GM18520 (cell line): Measurements from ENCODE around the gene KISS1.

ENCODE experiments used
- ATAC-seq: cut with Tn5 transposase; IDR thresholded peaks from one replicate; pipeline ENCODE4 v1.9.1; 2021; ENCODE audit not compliant: unreplicated experiment

Gene KISS1

DNA sequence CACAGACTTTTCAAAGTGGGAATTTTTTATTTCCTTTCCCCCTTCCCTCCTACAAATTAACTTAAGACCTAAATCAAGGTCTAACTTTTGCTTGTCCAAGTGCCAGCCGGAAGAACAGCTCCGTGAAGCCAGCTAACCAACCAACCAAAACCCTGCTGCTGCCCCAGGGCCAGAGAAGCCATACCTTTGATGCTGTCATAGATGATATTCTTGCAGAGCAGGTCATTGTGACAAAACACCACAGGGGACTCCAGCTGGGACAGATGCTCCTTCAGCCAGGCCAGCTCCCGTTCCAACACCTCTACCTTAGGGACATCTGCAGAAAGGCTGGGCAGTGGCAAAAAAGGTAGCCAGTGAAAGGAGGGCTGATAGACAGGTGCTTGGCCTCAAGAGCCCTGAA lies 55.2 kb downstream of the KISS1 start:
- ATAC-seq = no peak
